HEK293T (cell line): Measurements from ENCODE around the gene DPP4.

Experiments
- ARNT ChIP-seq: fragments of 450-650 bp; IDR thresholded peaks from 2 replicates; pipeline ENCODE4 v1.6.1; 2017; ENCODE audit warnings: mild to moderate bottlenecking
- FOXA1 ChIP-seq: fragments of 450-650 bp; IDR thresholded peaks from 2 replicates; pipeline ENCODE4 v1.6.1; 2016; ENCODE audit warnings: mild to moderate bottlenecking
- FOXM1 ChIP-seq: fragments of 450-650 bp; IDR thresholded peaks from 2 replicates; pipeline ENCODE4 v1.6.1; 2017; ENCODE audit warnings: mild to moderate bottlenecking, borderline replicate concordance
- SUZ12 ChIP-seq: fragments of 450-650 bp; IDR thresholded peaks from 2 replicates; pipeline ENCODE4 v1.6.1; 2016; ENCODE audit warnings: mild to moderate bottlenecking

DNA sequence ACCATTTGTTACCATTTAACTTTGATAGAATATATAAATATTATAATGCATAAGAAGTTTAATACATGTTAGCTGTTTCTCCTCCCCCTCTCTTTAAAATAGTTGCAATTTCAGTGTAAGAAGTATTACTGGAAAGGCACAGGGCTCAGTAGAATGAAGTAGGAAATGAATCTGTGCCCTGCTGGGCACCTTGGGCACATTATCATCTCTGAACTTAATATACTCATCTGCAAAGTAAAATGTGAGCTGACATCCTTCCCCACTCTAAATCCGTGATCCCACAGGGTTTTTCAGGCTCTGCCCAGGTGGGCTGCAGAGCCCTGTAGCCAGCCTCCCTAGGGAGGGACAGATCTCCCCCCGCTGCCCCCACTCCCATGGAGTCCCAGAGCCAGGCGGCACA is 56.8 kb downstream of the DPP4 start:
- TF ChIP-seq FOXM1 = no peak
- no peak for TF ChIP-seq FOXA1
- TF ChIP-seq ARNT = no peak
- no peak for TF ChIP-seq SUZ12
